22Rv1 (cell line): Measurements from ENCODE around the gene SHROOM2.

Source experiments
- H3K27ac ChIP-seq: fragments of 450-650 bp; 2 replicates; pipeline ENCODE4 v1.5.1; 2017
- ZFX ChIP-seq: fragments of 450-650 bp; IDR thresholded peaks from 2 replicates; pipeline ENCODE4 v1.6.1; 2017; ENCODE audit warnings: antibody characterized with exemption, borderline replicate concordance
- TF ChIP-seq, protein P1 (sequence below): fragments of 450-650 bp; IDR thresholded peaks from 2 replicates; pipeline ENCODE4 v1.5.1; 2017; ENCODE audit warnings: mild to moderate bottlenecking

SHROOM2 gene, protein sequence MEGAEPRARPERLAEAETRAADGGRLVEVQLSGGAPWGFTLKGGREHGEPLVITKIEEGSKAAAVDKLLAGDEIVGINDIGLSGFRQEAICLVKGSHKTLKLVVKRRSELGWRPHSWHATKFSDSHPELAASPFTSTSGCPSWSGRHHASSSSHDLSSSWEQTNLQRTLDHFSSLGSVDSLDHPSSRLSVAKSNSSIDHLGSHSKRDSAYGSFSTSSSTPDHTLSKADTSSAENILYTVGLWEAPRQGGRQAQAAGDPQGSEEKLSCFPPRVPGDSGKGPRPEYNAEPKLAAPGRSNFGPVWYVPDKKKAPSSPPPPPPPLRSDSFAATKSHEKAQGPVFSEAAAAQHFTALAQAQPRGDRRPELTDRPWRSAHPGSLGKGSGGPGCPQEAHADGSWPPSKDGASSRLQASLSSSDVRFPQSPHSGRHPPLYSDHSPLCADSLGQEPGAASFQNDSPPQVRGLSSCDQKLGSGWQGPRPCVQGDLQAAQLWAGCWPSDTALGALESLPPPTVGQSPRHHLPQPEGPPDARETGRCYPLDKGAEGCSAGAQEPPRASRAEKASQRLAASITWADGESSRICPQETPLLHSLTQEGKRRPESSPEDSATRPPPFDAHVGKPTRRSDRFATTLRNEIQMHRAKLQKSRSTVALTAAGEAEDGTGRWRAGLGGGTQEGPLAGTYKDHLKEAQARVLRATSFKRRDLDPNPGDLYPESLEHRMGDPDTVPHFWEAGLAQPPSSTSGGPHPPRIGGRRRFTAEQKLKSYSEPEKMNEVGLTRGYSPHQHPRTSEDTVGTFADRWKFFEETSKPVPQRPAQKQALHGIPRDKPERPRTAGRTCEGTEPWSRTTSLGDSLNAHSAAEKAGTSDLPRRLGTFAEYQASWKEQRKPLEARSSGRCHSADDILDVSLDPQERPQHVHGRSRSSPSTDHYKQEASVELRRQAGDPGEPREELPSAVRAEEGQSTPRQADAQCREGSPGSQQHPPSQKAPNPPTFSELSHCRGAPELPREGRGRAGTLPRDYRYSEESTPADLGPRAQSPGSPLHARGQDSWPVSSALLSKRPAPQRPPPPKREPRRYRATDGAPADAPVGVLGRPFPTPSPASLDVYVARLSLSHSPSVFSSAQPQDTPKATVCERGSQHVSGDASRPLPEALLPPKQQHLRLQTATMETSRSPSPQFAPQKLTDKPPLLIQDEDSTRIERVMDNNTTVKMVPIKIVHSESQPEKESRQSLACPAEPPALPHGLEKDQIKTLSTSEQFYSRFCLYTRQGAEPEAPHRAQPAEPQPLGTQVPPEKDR (N-terminal part only)

DNA sequence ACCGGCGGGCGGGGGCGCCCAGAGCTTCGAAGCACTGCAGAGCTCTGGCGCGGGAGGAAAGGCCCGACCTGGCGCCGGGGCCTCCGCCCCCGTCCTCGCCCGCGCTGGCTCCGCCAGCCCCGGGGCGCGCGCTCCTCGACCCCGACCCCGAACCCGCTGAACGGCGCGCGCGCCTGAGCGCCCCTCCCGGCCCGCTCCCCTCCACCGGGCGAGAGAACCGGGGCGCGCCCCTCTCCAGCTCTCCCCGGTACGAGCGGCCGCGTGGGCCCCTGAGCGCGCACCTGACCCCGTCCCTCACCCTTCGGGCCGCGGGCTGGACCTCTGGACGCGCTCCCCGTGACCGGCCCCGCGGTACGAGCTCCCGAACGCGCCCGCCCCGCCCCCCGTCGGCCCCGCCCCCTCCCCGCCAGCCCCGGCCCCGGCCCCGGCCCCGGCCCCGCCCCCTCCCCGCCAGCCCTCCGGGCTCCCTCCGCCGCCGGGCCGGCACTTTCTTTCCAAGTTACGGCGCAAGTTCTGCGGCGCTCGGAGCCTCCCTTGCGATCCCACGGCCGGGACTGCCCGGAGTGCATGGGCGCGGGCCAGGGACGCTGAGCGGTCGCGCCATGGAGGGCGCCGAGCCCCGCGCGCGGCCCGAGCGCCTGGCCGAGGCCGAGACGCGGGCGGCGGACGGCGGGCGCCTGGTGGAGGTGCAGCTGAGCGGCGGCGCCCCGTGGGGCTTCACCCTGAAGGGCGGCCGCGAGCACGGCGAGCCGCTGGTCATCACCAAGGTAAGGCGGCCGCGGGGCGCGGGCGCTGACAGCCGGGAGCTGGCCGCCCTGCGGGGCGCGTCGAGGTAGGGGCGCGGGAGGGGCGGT, at the start of gene SHROOM2:
TSS of gene SHROOM2 (plus strand) at position 486 of the 854 bp plus-strand sequence. CDS start at position 603, 117 bp downstream.
- H3K27ac ChIP-seq, result peak within 1 kb of the TSS; percentile 44
- TF ChIP-seq ZFX, result no peak
- TF ChIP-seq, protein P1, sequence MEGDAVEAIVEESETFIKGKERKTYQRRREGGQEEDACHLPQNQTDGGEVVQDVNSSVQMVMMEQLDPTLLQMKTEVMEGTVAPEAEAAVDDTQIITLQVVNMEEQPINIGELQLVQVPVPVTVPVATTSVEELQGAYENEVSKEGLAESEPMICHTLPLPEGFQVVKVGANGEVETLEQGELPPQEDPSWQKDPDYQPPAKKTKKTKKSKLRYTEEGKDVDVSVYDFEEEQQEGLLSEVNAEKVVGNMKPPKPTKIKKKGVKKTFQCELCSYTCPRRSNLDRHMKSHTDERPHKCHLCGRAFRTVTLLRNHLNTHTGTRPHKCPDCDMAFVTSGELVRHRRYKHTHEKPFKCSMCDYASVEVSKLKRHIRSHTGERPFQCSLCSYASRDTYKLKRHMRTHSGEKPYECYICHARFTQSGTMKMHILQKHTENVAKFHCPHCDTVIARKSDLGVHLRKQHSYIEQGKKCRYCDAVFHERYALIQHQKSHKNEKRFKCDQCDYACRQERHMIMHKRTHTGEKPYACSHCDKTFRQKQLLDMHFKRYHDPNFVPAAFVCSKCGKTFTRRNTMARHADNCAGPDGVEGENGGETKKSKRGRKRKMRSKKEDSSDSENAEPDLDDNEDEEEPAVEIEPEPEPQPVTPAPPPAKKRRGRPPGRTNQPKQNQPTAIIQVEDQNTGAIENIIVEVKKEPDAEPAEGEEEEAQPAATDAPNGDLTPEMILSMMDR, result no peak

DNA sequence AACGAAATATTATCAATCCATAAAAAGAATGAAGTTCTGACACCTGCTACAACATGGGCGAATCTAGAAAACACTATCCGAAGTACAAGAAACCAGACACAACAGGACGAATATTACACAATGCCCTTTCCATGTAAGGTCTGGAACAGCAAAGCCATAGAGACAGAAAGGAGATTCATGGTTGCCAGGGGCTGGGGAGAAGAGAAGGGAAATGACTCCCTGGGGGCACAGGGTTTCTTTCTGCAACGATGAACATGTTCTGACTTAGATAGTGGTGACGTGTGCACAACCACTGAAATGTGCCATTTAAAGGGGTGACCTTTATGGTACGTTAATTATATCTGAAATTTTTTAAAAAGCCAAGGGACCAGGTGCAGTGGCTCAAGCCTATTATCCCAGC, 48.9 kb upstream of the SHROOM2 start:
- no peak for TF ChIP-seq ZFX
- TF ChIP-seq, protein P1, result no peak
- H3K27ac ChIP-seq, result no peak overlapping the region

DNA sequence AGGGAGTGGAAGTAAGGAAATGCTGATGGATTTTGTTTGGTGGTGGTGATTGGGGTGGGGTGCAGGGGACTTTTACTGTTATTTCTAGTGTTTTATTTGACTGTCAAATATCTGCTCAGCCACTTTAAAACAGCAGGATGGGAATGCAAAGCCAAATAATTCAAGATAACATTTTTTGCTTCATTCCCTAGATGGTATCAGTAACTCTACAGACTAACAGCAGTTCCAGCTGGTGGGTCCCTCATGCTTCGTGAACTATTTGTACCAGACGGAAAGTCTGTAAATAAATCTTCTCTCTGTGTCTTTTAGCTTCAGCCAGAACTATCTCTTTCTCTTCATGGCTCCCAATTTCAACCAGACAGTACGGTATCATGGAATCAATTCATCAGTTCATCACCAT, 48.1 kb upstream of the SHROOM2 start:
- no peak for TF ChIP-seq ZFX
- TF ChIP-seq, protein P1, result no peak
- no peak overlapping the region for H3K27ac ChIP-seq

DNA sequence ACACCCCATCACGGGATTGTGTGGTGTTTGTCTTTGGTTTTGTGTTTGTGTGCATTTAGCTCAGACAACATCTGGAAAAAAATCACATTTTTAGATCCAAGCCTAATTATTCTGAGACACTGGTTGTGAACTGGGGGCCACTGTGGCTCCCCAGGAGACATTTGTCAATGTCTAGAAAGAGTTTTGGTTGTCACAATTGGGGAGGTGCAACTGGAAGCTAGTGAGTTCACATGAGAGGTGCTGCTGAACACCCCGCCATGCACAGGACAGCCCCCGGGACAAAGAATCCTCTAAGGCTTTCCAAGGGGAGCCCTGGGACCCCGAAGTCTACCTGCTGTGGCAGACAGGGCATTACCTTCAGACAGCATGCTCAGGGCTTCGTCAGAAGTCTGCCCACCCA, 47.1 kb upstream of the SHROOM2 start:
- no peak overlapping the region for H3K27ac ChIP-seq
- no peak for TF ChIP-seq ZFX
- TF ChIP-seq, protein P1, result no peak

DNA sequence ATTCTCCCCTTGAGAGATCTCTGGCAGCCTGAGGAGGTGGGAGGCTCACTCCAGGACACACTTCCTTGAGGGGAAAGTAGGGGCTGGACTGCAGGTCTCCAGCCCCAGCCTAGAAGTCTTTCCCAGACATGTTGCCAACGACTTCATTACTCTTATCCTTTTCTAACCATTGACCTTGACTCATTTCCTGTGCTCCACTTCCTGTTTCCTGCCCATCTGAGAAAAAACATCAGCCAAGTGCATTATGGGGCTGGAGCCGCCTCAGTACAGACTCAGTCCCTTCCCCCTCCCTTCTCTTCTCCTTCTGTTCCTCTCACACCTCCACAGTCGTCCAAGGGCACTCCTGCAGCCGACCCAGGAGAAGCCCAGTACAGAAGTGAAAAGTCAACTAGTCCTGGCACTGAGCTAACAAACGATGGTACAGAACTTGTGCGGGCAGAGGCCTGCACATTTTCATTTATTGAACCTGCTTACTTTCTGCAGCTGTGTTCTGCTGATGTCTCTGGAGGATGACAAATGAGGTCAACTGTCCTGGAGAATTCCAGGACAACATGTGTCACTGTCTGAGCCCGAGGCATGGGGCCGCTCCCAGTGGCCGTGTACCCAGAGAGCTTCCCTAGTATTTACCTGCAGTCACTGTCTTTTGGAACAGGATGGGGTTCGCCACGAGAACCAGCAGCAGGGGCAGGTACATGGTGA, 40.7 kb upstream of the SHROOM2 start:
- TF ChIP-seq, protein P1, result no peak
- no peak for TF ChIP-seq ZFX

More for the DNA sequence above, 40.7 kb upstream of the SHROOM2 start:
- no peak overlapping the region for H3K27ac ChIP-seq
